Coronary artery (tissue), 2 donors: ENCODE results near the gene GRK6.

Experiments used
- DNase-seq: peaks from one replicate; pipeline ENCODE4 v3.0.0-alpha.2; 2017; ENCODE audit warnings: low spot score
- H3K27ac ChIP-seq, 2 donors: fragments of 200-600 bp; sonication (generic); one replicate each; pipeline ENCODE4 v1.5.1; 2016 to 2019
- H3K4me3 ChIP-seq: fragments of 200-600 bp; sonication (generic); 2 replicates; pipeline ENCODE4 v1.5.1; 2016; ENCODE audit warnings: mild to moderate bottlenecking, moderate library complexity
- CTCF ChIP-seq: fragments of 200-600 bp; sonication (generic); IDR thresholded peaks from one replicate; pipeline ENCODE4 v1.5.1; 2019; ENCODE audit warnings: antibody characterized with exemption

GRK6 gene

DNA sequence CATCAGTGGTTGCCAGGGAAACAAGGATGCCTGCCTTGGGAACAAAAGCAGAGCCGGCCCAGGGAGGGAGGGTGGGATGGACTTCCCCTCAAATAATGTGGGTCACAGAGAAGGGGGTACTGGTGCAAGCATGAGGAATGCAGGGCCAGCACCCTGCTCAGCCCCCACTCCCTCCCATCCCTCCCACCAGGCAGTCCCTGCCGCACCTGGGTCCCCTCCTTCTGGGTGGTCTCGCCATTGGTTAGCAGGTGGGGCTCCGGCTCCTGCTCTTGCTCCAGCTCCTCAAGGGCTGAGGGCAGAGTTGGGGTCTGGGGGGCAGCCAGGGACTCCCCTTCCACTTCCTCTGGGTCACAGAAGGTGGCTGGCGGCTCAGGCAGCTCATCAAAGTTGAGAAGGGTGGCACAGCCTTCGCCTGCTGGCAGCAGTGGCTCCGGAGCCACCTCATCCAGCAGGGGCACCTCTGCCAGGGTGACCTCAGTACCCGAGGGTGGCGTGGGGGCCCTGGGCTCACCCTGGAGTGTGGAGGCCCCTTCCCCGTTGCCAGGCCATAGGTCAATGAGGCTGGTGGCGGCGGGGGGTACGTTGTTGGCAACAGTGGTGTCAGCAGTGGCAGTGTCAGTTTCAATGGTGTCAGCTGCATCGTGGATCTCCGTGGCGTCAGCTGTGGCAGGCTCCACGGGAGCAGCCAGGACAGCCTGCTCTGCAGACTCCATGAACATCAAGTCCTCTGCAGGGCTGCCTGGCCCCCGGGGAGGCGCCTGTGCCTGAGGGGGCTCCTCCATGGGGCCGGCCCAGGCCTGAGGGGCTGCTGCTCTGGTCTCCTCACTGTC is 31.6 kb downstream of the GRK6 start:
- TF ChIP-seq CTCF, result no peak
- Histone ChIP-seq H3K4me3 (no peak overlapping the region), H3K27ac (peak overlapping the region; percentile 22 to 88)
- no peak for DNase-seq

DNA sequence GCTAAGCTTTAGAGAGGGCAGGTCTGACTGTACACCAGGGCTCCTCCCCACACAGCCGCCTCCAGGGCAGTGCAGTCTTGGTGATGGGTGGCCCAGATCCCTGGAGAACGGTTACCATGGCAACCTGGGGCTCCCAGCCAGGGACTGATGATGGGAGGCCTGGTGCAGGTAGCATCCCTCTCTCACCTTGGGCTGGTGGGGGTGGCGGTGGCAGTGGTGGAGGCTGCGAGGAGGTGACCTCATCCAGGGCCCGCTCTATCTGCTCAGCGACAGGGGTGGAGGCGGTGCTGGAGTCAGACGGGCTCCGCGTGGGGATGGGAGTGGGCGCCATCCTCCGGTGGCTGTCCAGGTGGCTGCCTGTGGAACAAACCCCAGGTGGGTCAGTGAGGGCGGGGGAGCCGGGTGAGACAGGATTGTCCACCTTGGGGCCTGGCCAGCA is 32.5 kb downstream of the GRK6 start:
- Histone ChIP-seq H3K27ac (no peak overlapping the region), H3K4me3 (no peak overlapping the region)
- no peak for TF ChIP-seq CTCF
- no peak for DNase-seq

- no peak overlapping the region for H3K4me3 ChIP-seq
- TF ChIP-seq CTCF, result no peak
- no peak for DNase-seq
- no peak overlapping the region for H3K27ac ChIP-seq
Measured at GRCh38 chr5:177459357-177459756, 32.9 kb downstream of the GRK6 start.

DNA sequence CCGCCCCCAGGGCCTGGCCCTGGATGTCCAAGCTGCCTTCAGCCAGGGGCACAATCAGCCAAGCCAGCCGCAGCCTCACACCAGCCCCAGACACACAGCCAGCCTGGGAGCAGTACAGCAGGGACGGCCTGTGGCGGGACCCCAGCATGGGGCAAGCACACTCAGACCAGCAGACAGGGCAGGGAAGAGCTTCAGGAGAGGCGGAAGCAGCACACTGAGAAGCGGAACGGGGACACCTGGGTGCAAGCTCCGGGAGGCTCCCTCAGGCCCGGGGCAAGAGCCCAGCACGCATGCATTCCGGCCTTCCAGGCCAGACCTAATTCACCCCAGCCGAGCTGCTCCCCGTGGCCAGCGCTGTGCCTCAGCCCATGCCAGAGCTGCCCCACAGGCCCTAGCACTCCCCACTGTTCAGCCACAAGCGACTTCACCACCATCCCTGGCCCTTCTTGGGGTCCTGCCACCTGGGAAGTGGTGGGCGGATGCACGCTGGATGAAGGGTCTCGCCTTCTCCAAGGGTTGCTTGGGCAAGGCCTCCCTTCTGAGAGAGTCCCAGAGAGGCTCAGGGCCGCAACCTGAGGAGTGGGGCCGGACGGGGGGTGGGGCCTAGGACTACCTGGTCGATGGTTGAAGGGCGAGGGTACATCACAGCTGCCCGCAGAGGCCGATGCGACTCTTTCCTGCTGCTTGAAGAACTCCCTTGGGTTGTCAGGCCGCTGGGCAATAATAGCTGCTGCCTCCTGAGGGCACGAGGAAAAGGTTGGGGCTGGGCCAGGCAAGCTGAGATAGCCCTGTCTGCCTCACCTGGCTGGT is 33.5 kb downstream of the GRK6 start:
- no peak for TF ChIP-seq CTCF
- DNase-seq, result no peak
- H3K4me3 ChIP-seq, result no peak overlapping the region
- no peak overlapping the region for H3K27ac ChIP-seq

DNA sequence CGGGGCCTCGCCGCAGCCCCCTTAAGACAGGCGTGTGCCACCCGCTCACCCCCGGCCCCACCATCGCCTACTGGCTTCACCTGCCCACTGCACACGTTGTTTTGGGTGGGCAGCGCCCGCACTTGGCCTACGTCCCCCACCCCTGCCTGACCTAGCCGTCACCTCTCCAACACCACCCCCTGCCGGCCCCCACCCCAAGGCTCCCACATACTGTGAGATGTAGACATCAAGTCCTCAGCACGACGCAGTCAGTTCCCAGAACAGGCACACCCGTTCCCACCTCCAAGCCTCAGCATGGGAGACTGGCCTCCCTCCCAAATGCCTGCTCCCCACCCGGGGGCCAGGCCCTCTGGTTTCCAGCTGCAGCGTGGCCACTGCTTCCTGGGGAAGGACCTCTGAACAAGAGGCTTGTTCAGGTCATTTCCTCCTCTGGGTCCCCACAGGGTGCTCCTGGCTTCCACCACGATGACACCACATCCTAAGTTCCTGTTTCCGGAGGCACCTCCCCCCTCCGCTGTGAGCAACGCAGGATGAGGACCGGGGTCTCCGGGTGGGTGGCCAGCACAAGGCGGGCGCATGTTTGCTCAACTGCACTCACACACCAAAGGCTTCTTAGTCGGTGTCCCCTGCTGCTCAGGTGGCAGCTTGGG is 35.7 kb downstream of the GRK6 start:
- Histone ChIP-seq H3K4me3 (no peak overlapping the region), H3K27ac (peak overlapping the region in 1 of 2 donors; percentile 69)
- no peak for TF ChIP-seq CTCF
- DNase-seq, result no peak

- Histone ChIP-seq H3K4me3 (no peak overlapping the region), H3K27ac (no peak overlapping the region)
- no peak for TF ChIP-seq CTCF
- DNase-seq, result no peak
Measured at GRCh38 chr5:177465044-177465443, 38.6 kb downstream of the GRK6 start.
